ENCODE measurements around the gene C1orf167. TPM values are rescaled to one million over a fixed set of nuclear protein-coding genes. Genes with fewer than 3 reads are reported as not detected.

C1orf167 gene
- total RNA-seq, 1 donor from 2014 or later = not detected

- Histone ChIP-seq H3K4me3 (ENCODE audit: low read depth, low read length) (no peak overlapping the region), H3K27me3 (ENCODE audit: control insufficient read depth, insufficient read depth, low read length) (no peaks in the 10 kb centered on the region), H3K36me3 (ENCODE audit: control insufficient read depth, insufficient read depth, low read length) (peaks cover 20% of the 10 kb centered on the region)
- DNase-seq (ENCODE audit: low read depth) (no peak), FAIRE-seq (no peak)
- no peak for TF ChIP-seq CTCF (IDR thresholded peaks at IDR 0.05; ENCODE audit: insufficient read depth, low read length, severe bottlenecking)
Measured at GRCh38 chr1:11823366-11824137, 61.6 kb downstream of the C1orf167 start.

- H3K4me3 ChIP-seq (ENCODE audit: low read depth, low read length) = no peak overlapping the region
- DNase-seq (ENCODE audit: low read depth) (no peak), FAIRE-seq (no peak)
- no peak for TF ChIP-seq CTCF (IDR thresholded peaks at IDR 0.05; ENCODE audit: insufficient read depth, low read length, severe bottlenecking)
- H3K27me3 ChIP-seq (ENCODE audit: control insufficient read depth, insufficient read depth, low read length) = no peaks in the 10 kb centered on the region
- H3K36me3 ChIP-seq (ENCODE audit: control insufficient read depth, insufficient read depth, low read length) = peaks cover 25% of the 10 kb centered on the region
Measured at GRCh38 chr1:11825131-11825530, 63.1 kb downstream of the C1orf167 start.

GRCh38 chr1:11826946-11827345, 65.0 kb downstream of the C1orf167 start:
- TF ChIP-seq CTCF (IDR thresholded peaks at IDR 0.05; ENCODE audit: insufficient read depth, low read length, severe bottlenecking) = no peak
- Histone ChIP-seq H3K4me3 (ENCODE audit: low read depth, low read length) (no peak overlapping the region), H3K27me3 (ENCODE audit: control insufficient read depth, insufficient read depth, low read length) (no peaks in the 10 kb centered on the region), H3K36me3 (ENCODE audit: control insufficient read depth, insufficient read depth, low read length) (peaks cover 25% of the 10 kb centered on the region)
- FAIRE-seq = no peak
- DNase-seq (ENCODE audit: low read depth) = no peak

GRCh38 chr1:11828511-11828910, 66.5 kb downstream of the C1orf167 start:
- Histone ChIP-seq H3K4me3 (ENCODE audit: low read depth, low read length) (no peak overlapping the region), H3K36me3 (ENCODE audit: control insufficient read depth, insufficient read depth, low read length) (peaks cover 24% of the 10 kb centered on the region), H3K27me3 (ENCODE audit: control insufficient read depth, insufficient read depth, low read length) (no peaks in the 10 kb centered on the region)
- FAIRE-seq = no peak
- TF ChIP-seq CTCF (IDR thresholded peaks at IDR 0.05; ENCODE audit: insufficient read depth, low read length, severe bottlenecking) = no peak
- no peak for DNase-seq (ENCODE audit: low read depth)

- peaks cover 32% of the 10 kb centered on the region for H3K36me3 ChIP-seq (ENCODE audit: control insufficient read depth, insufficient read depth, low read length)
- no peak overlapping the region for H3K4me3 ChIP-seq (ENCODE audit: low read depth, low read length)
- no peak for FAIRE-seq
- no peak for DNase-seq (ENCODE audit: low read depth)
- TF ChIP-seq CTCF (IDR thresholded peaks at IDR 0.05; ENCODE audit: insufficient read depth, low read length, severe bottlenecking) = no peak
- no peaks in the 10 kb centered on the region for H3K27me3 ChIP-seq (ENCODE audit: control insufficient read depth, insufficient read depth, low read length)
Measured at GRCh38 chr1:11831945-11832725, 70.1 kb downstream of the C1orf167 start.

Data from bronchial epithelial cell (primary cell).